Nephron progenitor cell (in vitro differentiated cells): ENCODE data around the gene C1orf146.

Experiments
- DNase-seq: peaks from one replicate; pipeline ENCODE4 v3.0.0; 2021
- H3K27ac Mint-ChIP-seq: 2 replicates; pipeline ENCODE4 v1.8.0; 2021; ENCODE audit warnings: mild to moderate bottlenecking, moderate library complexity, mixed read lengths
- H3K27me3 Mint-ChIP-seq: 2 replicates; pipeline ENCODE4 v1.8.0; 2021; ENCODE audit warnings: mild to moderate bottlenecking, low read depth, mixed read lengths; ENCODE audit not compliant: poor library complexity
- H3K36me3 Mint-ChIP-seq: 2 replicates; pipeline ENCODE4 v1.8.0; 2021; ENCODE audit warnings: low read depth, mixed read lengths
- H3K4me1 Mint-ChIP-seq: 2 replicates; pipeline ENCODE4 v1.8.0; 2021; ENCODE audit warnings: mixed read lengths
- H3K4me3 Mint-ChIP-seq: 2 replicates; pipeline ENCODE4 v1.8.0; 2021; ENCODE audit warnings: mild to moderate bottlenecking, moderate library complexity, mixed read lengths
- H3K9me3 Mint-ChIP-seq: 2 replicates; pipeline ENCODE4 v1.8.0; 2021; ENCODE audit warnings: mild to moderate bottlenecking, moderate library complexity, mixed read lengths
- CTCF ChIP-seq: fragments of 200-600 bp; sonication (generic); IDR thresholded peaks from 2 replicates; pipeline ENCODE4 v1.5.0; 2021; ENCODE audit warnings: antibody characterized with exemption

Gene C1orf146

DNA sequence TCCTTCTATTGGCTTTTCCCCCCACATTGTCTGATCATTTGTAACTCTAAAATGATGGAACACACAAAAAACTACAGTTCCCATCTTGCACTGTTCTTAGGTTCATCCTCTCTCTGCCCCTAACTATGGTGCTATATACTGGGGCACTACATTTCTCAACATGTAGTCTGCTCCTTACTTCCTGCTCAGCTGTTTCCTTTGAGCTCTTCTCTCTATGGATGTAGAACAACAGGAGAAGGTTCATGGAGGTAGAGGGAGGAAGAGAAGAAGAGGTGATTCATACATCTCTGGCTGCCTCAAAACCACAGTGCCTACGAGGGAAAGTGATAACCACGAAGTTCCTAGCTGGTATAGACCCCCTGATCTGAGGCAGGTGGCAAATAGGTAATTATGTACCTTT lies 7.0 kb upstream of the C1orf146 start:
- Mint-ChIP-seq H3K36me3 (no peaks in the 10 kb centered on the region), H3K4me1 (no peaks in the 10 kb centered on the region), H3K27ac (no peak overlapping the region), H3K27me3 (peaks cover 3% of the 10 kb centered on the region), H3K9me3 (peaks cover 15% of the 10 kb centered on the region), H3K4me3 (no peak overlapping the region)
- TF ChIP-seq CTCF, result no peak
- DNase-seq, result no peak

DNA sequence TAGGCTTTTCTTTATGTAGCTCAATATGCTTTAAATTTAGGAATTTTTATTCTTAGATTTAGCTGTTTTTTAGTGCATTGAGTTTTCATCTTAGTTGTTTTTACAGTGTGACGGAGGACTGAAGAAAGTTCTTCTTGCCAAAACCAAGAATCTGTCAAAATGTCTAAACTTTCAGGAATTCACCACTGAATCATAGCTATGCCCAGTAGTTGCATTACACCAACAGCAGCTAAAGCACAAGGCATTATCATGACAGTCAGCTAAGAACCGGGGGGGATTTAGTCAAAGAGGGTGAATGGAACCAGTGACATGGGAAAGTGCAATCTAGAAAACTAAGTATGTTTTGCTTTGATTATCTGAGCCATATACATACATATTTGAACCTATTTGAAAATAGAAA lies 6.5 kb upstream of the C1orf146 start:
- TF ChIP-seq CTCF, result no peak
- no peak for DNase-seq
- H3K4me1 Mint-ChIP-seq, result no peaks in the 10 kb centered on the region
- H3K27ac Mint-ChIP-seq, result no peak overlapping the region
- peaks cover 12% of the 10 kb centered on the region for H3K9me3 Mint-ChIP-seq
- no peaks in the 10 kb centered on the region for H3K36me3 Mint-ChIP-seq
- peaks cover 3% of the 10 kb centered on the region for H3K27me3 Mint-ChIP-seq
- no peak overlapping the region for H3K4me3 Mint-ChIP-seq

DNA sequence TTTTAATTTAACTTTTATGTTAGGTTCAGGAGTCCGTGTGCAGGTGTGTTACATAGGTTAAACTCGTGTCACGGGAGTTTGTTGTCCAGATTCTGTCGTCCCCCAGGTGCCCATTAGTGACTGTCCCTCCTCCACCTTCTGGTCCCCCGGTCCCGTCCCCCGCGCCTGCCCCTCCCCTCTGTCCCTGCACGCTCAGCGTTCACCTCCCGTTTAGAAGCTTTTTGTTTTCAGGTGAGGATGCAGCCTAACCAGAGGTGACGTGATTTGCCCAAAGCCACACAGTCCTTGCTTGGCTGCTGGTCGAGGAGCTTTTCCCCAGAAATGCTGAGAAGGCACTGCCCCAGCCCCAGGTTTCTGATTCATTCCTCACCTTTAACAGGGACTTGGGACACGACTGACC lies 844 bp downstream of the C1orf146 start:
- Mint-ChIP-seq H3K4me1 (no peaks in the 10 kb centered on the region), H3K4me3 (no peak overlapping the region), H3K9me3 (no peaks in the 10 kb centered on the region), H3K27me3 (peaks cover 15% of the 10 kb centered on the region), H3K27ac (no peak overlapping the region), H3K36me3 (no peaks in the 10 kb centered on the region)
- no peak for TF ChIP-seq CTCF
- no peak for DNase-seq

DNA sequence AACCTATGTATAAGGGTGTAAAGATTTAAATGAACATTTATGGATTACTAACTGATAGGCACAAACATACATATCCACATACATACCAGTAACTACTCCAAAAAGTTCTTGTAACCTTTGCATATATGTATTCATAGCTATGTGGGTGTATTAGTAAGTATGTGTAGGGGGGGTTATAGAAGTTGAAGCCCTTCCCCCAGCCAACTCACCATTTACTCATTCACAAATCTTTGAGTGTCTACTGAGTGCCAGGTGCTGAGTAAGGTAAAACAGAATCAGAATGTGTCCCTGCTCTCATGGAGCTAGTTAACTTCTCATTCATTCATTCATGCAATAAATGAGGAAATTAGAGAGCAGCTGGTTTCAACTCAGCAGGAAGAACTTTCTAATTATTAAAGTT lies 1.3 kb downstream of the C1orf146 start:
- Mint-ChIP-seq H3K27me3 (peaks cover 15% of the 10 kb centered on the region), H3K27ac (no peak overlapping the region), H3K36me3 (no peaks in the 10 kb centered on the region), H3K4me1 (no peaks in the 10 kb centered on the region), H3K9me3 (no peaks in the 10 kb centered on the region), H3K4me3 (no peak overlapping the region)
- no peak for DNase-seq
- TF ChIP-seq CTCF, result no peak

- TF ChIP-seq CTCF, result no peak
- no peak overlapping the region for H3K27ac Mint-ChIP-seq
- no peak for DNase-seq
- peaks cover 3% of the 10 kb centered on the region for H3K9me3 Mint-ChIP-seq
- no peaks in the 10 kb centered on the region for H3K36me3 Mint-ChIP-seq
- no peak overlapping the region for H3K4me3 Mint-ChIP-seq
- H3K4me1 Mint-ChIP-seq, result no peaks in the 10 kb centered on the region
- peaks cover 2% of the 10 kb centered on the region for H3K27me3 Mint-ChIP-seq
Observed at GRCh38 chr1:92228401-92228800, 10.7 kb downstream of the C1orf146 start.

GRCh38 chr1:92230736-92231135 lies 13.0 kb downstream of the C1orf146 start:
- H3K4me3 Mint-ChIP-seq, result no peak overlapping the region
- H3K27ac Mint-ChIP-seq, result no peak overlapping the region
- peaks cover 8% of the 10 kb centered on the region for H3K9me3 Mint-ChIP-seq
- no peak for TF ChIP-seq CTCF
- no peaks in the 10 kb centered on the region for H3K27me3 Mint-ChIP-seq
- no peaks in the 10 kb centered on the region for H3K4me1 Mint-ChIP-seq
- no peak for DNase-seq
- no peaks in the 10 kb centered on the region for H3K36me3 Mint-ChIP-seq
